Measurements from ENCODE around the gene SLC7A8.

DNA sequence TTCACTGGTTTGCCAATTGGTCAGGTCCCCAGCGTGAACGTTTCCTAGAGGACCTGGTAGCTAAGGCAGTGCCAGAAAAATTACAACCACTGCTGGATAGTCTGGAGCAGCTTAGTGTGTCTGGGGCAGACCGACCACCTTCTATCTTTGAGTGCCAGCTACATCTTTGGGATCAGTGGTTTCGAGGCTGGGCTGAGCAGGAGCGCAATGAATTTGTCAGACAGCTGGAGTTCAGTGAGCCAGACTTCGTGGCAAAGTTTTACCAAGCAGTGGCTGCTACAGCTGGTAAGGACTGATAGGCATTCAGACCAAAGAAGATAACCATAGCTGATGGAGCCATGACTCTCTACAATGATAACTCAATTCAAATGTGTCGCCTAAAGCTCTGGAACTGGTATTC lies 85.7 kb downstream of the SLC7A8 start:
- TF ChIP-seq, protein P1, sequence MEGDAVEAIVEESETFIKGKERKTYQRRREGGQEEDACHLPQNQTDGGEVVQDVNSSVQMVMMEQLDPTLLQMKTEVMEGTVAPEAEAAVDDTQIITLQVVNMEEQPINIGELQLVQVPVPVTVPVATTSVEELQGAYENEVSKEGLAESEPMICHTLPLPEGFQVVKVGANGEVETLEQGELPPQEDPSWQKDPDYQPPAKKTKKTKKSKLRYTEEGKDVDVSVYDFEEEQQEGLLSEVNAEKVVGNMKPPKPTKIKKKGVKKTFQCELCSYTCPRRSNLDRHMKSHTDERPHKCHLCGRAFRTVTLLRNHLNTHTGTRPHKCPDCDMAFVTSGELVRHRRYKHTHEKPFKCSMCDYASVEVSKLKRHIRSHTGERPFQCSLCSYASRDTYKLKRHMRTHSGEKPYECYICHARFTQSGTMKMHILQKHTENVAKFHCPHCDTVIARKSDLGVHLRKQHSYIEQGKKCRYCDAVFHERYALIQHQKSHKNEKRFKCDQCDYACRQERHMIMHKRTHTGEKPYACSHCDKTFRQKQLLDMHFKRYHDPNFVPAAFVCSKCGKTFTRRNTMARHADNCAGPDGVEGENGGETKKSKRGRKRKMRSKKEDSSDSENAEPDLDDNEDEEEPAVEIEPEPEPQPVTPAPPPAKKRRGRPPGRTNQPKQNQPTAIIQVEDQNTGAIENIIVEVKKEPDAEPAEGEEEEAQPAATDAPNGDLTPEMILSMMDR (conservative IDR thresholded peaks at IDR 0.05; ENCODE audit: low read depth in 2 of 2) = no peak
- TF ChIP-seq EZH2 (IDR thresholded peaks at IDR 0.05; ENCODE audit: low read depth, unreplicated experiment) = no peak
- no peak for TF ChIP-seq CREB1 (CRISPR knock-in tag; IDR thresholded peaks at IDR 0.05; ENCODE audit: low read depth)
- TF ChIP-seq JUNB (IDR thresholded peaks at IDR 0.05; ENCODE audit: unreplicated experiment) = no peak
- TF ChIP-seq NANOG (IDR thresholded peaks at IDR 0.05; ENCODE audit: borderline replicate concordance) = no peak
- TF ChIP-seq POLR2AphosphoS5 (IDR thresholded peaks at IDR 0.05; ENCODE audit: low read depth) = no peak
- TF ChIP-seq, protein P2, sequence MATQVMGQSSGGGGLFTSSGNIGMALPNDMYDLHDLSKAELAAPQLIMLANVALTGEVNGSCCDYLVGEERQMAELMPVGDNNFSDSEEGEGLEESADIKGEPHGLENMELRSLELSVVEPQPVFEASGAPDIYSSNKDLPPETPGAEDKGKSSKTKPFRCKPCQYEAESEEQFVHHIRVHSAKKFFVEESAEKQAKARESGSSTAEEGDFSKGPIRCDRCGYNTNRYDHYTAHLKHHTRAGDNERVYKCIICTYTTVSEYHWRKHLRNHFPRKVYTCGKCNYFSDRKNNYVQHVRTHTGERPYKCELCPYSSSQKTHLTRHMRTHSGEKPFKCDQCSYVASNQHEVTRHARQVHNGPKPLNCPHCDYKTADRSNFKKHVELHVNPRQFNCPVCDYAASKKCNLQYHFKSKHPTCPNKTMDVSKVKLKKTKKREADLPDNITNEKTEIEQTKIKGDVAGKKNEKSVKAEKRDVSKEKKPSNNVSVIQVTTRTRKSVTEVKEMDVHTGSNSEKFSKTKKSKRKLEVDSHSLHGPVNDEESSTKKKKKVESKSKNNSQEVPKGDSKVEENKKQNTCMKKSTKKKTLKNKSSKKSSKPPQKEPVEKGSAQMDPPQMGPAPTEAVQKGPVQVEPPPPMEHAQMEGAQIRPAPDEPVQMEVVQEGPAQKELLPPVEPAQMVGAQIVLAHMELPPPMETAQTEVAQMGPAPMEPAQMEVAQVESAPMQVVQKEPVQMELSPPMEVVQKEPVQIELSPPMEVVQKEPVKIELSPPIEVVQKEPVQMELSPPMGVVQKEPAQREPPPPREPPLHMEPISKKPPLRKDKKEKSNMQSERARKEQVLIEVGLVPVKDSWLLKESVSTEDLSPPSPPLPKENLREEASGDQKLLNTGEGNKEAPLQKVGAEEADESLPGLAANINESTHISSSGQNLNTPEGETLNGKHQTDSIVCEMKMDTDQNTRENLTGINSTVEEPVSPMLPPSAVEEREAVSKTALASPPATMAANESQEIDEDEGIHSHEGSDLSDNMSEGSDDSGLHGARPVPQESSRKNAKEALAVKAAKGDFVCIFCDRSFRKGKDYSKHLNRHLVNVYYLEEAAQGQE (IDR thresholded peaks at IDR 0.05; ENCODE audit: unreplicated experiment) = no peak
- no peak for TF ChIP-seq EZH2phosphoT487 (IDR thresholded peaks at IDR 0.05; ENCODE audit: unreplicated experiment)
- TF ChIP-seq, protein P3, sequence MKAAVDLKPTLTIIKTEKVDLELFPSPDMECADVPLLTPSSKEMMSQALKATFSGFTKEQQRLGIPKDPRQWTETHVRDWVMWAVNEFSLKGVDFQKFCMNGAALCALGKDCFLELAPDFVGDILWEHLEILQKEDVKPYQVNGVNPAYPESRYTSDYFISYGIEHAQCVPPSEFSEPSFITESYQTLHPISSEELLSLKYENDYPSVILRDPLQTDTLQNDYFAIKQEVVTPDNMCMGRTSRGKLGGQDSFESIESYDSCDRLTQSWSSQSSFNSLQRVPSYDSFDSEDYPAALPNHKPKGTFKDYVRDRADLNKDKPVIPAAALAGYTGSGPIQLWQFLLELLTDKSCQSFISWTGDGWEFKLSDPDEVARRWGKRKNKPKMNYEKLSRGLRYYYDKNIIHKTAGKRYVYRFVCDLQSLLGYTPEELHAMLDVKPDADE (IDR thresholded peaks at IDR 0.05) = no peak
- TF ChIP-seq ZNF331 (CRISPR knock-in tag; IDR thresholded peaks at IDR 0.05; ENCODE audit: low read depth) = no peak
